Vagina (tissue), 2 donors: ENCODE data around the gene HSPB3. TPM values are rescaled to one million over a fixed set of nuclear protein-coding genes. Genes with fewer than 3 reads are reported as not detected.

Experiments used
- DNase-seq, 2 donors: peaks; one replicate each; pipeline ENCODE4 v3.0.0-alpha.2; 2017; ENCODE audit errors: extremely low spot score in 2 of 2
- H3K27ac ChIP-seq: fragments of 200-600 bp; sonication (generic); one replicate; pipeline ENCODE4 v1.5.1; 2019
- H3K27me3 ChIP-seq: fragments of 200-600 bp; sonication (generic); one replicate; pipeline ENCODE4 v1.5.1; 2019
- H3K36me3 ChIP-seq, 2 donors: fragments of 200-600 bp; sonication (generic); one replicate each; pipeline ENCODE4 v1.5.1; 2017 to 2019
- H3K4me1 ChIP-seq: fragments of 200-600 bp; sonication (generic); one replicate; pipeline ENCODE4 v1.5.1; 2019
- H3K4me3 ChIP-seq, 2 donors: fragments of 200-600 bp; sonication (generic); 1 replicate in 1 of 2; 2 replicates in 1 of 2; pipeline ENCODE4 v1.5.1; 2016 to 2019
- H3K9me3 ChIP-seq: fragments of 200-600 bp; sonication (generic); one replicate; pipeline ENCODE4 v1.5.1; 2019
- CTCF ChIP-seq, 3 experiments: fragments of 450-650 bp in 2 of 3; fragments of 200-600 bp in 1 of 3; sonication (generic) in 1 of 3; IDR thresholded peaks; one replicate each; pipeline ENCODE4 v1.5.1; 2017 to 2019; ENCODE audit warnings: antibody characterized with exemption in 3 of 3, mild to moderate bottlenecking in 2 of 3, moderate library complexity in 2 of 3
- POLR2A ChIP-seq, 2 donors: fragments of 450-650 bp; IDR thresholded peaks; one replicate each; pipeline ENCODE4 v1.6.1; 2017; ENCODE audit warnings: antibody characterized with exemption in 2 of 2, mild to moderate bottlenecking in 2 of 2, moderate library complexity in 2 of 2
- POLR2AphosphoS5 ChIP-seq, 2 donors: sonication (generic); formaldehyde crosslinking; IDR thresholded peaks; one replicate each; pipeline ENCODE4 v1.9.0; 2017; ENCODE audit warnings: antibody characterized with exemption in 2 of 2, mild to moderate bottlenecking in 2 of 2, low read depth in 1 of 2; ENCODE audit not compliant: insufficient read depth in 1 of 2
- intact Hi-C: fragments of 100-400 bp; cut with DNase I; formaldehyde crosslinking; loops from one replicate; pipeline ENCODE4 v1.15.1; 2023
- total RNA-seq: library from RNA; depleted of rRNA; stranded (reverse); fragments of >200 nt; gene quantifications from one replicate; pipeline ENCODE4 v1.2.3, GENCODE V29; 2016

HSPB3 gene
- total RNA-seq, 1 donor from 2014 or later = not detected

GRCh38 chr5:54492178-54492577, 36.7 kb downstream of the HSPB3 start:
- Histone ChIP-seq H3K4me3 (no peak overlapping the region), H3K9me3 (no peaks in the 10 kb centered on the region), H3K27me3 (no peaks in the 10 kb centered on the region), H3K27ac (no peak overlapping the region), H3K4me1 (no peaks in the 10 kb centered on the region), H3K36me3 (no peaks in the 10 kb centered on the region)
- TF ChIP-seq POLR2A (IDR thresholded peaks at IDR 0.05) (no peak), CTCF (IDR thresholded peaks at IDR 0.05) (no peak), POLR2AphosphoS5 (IDR thresholded peaks at IDR 0.05; ENCODE audit: insufficient read depth in 1 of 2, low read depth in 1 of 2) (no peak)
- intact Hi-C loops = no loop called here
- no peak for DNase-seq

DNA sequence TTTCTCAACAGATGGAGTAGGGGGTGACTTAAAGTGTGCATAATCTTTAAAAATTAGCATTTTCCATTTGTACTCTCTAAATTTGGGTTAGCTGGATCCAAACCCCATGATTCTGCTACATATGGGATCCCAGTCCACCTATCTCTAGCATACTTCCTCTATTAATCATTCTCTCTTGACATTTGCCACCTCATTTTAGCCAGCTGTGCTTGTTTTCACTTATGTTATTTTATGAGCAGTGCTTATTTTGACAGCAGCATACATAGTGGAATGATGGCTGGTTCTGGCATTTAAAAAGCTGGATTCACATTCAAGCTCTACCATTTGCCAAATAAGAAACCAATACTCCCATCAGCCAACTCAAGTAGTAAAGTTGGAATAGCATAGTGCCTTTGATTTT, 39.5 kb downstream of the HSPB3 start:
- Histone ChIP-seq H3K36me3 (no peaks in the 10 kb centered on the region), H3K27me3 (no peaks in the 10 kb centered on the region), H3K4me3 (no peak overlapping the region), H3K9me3 (no peaks in the 10 kb centered on the region), H3K4me1 (no peaks in the 10 kb centered on the region), H3K27ac (no peak overlapping the region)
- TF ChIP-seq POLR2AphosphoS5 (IDR thresholded peaks at IDR 0.05; ENCODE audit: insufficient read depth in 1 of 2, low read depth in 1 of 2) (no peak), POLR2A (IDR thresholded peaks at IDR 0.05) (no peak), CTCF (IDR thresholded peaks at IDR 0.05) (no peak)
- intact Hi-C loops = no loop called here
- no peak for DNase-seq

Other genes with a start within 250 kb of the HSPB3 start
- gene ARL15, start 145.1 kb upstream of the HSPB3 start, total RNA-seq = 74.4 TPM
- 63.1 TPM for gene SNX18, start 62.1 kb downstream of the HSPB3 start, total RNA-seq